ENCODE data around the gene GGN.
"Not testable (repeated sequence)": the region's sequence is repeated elsewhere in the genome, so short reads cannot be mapped to it uniquely, and the experiment has no call there.

The GGN gene

DNA sequence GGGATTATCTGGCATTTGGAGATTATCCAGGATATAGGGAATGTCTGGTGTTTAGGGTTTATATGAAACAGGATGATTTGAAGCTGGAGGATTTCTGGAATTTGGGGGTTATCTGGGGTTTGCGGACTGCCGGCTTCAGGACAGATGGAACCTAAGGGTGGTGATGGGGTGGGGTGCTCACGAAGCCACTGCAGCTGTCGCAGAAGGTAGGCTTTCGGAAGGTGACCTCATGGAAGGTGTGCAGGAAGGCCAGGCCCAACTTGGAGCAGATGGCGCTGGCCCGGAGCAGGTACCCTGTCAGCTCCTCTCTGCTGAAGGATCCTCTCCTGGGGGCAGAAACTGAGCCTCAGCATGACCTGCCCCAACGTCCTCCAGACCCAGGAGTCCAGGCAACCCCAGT, 24.7 kb upstream of the GGN start:
- H3K27me3 ChIP-seq (ENCODE audit: insufficient read depth, poor library complexity, severe bottlenecking), result no peaks in the 10 kb centered on the region
- TF ChIP-seq SPI1 (IDR thresholded peaks at IDR 0.05; ENCODE audit: borderline replicate concordance, low read depth) (no peak), POLR2AphosphoS5 (IDR thresholded peaks at IDR 0.05; ENCODE audit: low read depth) (no peak), GABPA (IDR thresholded peaks at IDR 0.05; ENCODE audit: low read depth) (no peak)
- TF ChIP-seq, protein P1, sequence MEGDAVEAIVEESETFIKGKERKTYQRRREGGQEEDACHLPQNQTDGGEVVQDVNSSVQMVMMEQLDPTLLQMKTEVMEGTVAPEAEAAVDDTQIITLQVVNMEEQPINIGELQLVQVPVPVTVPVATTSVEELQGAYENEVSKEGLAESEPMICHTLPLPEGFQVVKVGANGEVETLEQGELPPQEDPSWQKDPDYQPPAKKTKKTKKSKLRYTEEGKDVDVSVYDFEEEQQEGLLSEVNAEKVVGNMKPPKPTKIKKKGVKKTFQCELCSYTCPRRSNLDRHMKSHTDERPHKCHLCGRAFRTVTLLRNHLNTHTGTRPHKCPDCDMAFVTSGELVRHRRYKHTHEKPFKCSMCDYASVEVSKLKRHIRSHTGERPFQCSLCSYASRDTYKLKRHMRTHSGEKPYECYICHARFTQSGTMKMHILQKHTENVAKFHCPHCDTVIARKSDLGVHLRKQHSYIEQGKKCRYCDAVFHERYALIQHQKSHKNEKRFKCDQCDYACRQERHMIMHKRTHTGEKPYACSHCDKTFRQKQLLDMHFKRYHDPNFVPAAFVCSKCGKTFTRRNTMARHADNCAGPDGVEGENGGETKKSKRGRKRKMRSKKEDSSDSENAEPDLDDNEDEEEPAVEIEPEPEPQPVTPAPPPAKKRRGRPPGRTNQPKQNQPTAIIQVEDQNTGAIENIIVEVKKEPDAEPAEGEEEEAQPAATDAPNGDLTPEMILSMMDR (IDR thresholded peaks at IDR 0.05; ENCODE audit: insufficient read depth, low read length), result no peak
- TF ChIP-seq, protein P2, sequence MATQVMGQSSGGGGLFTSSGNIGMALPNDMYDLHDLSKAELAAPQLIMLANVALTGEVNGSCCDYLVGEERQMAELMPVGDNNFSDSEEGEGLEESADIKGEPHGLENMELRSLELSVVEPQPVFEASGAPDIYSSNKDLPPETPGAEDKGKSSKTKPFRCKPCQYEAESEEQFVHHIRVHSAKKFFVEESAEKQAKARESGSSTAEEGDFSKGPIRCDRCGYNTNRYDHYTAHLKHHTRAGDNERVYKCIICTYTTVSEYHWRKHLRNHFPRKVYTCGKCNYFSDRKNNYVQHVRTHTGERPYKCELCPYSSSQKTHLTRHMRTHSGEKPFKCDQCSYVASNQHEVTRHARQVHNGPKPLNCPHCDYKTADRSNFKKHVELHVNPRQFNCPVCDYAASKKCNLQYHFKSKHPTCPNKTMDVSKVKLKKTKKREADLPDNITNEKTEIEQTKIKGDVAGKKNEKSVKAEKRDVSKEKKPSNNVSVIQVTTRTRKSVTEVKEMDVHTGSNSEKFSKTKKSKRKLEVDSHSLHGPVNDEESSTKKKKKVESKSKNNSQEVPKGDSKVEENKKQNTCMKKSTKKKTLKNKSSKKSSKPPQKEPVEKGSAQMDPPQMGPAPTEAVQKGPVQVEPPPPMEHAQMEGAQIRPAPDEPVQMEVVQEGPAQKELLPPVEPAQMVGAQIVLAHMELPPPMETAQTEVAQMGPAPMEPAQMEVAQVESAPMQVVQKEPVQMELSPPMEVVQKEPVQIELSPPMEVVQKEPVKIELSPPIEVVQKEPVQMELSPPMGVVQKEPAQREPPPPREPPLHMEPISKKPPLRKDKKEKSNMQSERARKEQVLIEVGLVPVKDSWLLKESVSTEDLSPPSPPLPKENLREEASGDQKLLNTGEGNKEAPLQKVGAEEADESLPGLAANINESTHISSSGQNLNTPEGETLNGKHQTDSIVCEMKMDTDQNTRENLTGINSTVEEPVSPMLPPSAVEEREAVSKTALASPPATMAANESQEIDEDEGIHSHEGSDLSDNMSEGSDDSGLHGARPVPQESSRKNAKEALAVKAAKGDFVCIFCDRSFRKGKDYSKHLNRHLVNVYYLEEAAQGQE (IDR thresholded peaks at IDR 0.05; ENCODE audit: insufficient replicate concordance, low read depth), result no peak
- no peak overlapping the region for H3K4me3 ChIP-seq (replicated peaks; ENCODE audit: insufficient read depth, low read length)
- DNase-seq (ENCODE audit: low read depth in 1 of 2, low spot score in 1 of 2), result no peak
- H3K27ac ChIP-seq (replicated peaks), result no peak overlapping the region

DNA sequence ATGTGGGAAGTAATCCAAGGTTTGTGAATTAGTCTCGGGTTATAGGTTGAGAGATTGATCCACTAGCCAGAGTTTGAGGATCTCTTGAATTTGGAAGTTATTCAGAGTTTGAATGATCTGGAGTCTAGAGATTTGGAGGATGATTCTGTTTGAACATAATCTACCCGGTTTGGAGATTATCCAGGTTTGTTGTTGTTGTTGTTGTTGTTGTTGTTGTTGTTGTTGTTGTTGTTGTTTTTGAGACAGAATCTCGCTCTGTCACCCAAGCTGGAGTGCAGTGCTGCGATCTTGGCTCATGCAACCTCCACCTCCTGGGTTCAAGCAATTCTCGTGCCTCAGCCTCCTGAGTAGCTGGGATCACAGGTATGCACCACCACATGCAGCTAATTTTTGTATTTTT, 24.1 kb upstream of the GGN start:
- H3K27me3 ChIP-seq (ENCODE audit: insufficient read depth, poor library complexity, severe bottlenecking); DNase-seq (ENCODE audit: low read depth in 1 of 2, low spot score in 1 of 2); H3K4me3 ChIP-seq (replicated peaks; ENCODE audit: insufficient read depth, low read length); H3K27ac ChIP-seq (replicated peaks): not testable (repeated sequence)

DNA sequence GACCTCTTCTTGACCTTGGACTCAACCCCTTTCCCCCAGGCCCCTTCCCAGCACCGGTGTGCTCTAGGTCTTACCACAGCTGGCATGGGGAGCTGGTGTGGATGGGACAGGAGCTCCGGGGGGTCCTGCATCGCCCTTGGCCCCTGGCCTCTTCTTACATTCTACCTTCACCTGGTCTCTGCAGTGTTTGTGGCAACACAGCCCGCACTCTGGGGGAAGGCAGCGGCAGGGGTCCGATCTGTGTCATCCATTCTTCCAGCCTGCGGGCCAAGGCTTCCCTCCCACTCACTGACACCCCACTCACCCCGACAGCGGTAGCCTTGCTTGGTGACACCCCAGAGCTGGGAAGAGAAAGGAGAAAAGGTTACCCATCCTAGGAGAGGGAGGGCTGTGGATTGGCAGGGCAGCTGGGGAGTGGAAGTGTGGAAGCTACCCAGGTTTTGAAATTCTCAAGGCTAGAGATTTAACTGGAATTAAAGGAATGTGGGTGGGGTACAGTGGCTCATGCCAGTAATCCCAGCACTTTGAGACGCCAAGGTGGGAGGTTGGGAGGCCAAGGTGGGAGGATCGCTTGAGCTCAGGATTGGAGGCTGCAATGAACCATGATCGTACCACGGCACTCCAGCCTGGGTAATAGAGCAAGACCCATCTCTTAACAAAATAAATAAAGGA, 23.3 kb upstream of the GGN start:
- Histone ChIP-seq H3K4me3 (replicated peaks; ENCODE audit: insufficient read depth, low read length) (no peak overlapping the region), H3K27me3 (ENCODE audit: insufficient read depth, poor library complexity, severe bottlenecking) (no peaks in the 10 kb centered on the region), H3K27ac (replicated peaks) (no peak overlapping the region)
- DNase-seq (ENCODE audit: low read depth in 1 of 2, low spot score in 1 of 2), result no peak
- TF ChIP-seq, protein P2 (IDR thresholded peaks at IDR 0.05; ENCODE audit: insufficient replicate concordance, low read depth), result no peak
- TF ChIP-seq, protein P1 (IDR thresholded peaks at IDR 0.05; ENCODE audit: insufficient read depth, low read length), result no peak
- TF ChIP-seq GABPA (IDR thresholded peaks at IDR 0.05; ENCODE audit: low read depth), result no peak
- no peak for TF ChIP-seq POLR2AphosphoS5 (IDR thresholded peaks at IDR 0.05; ENCODE audit: low read depth)
- no peak for TF ChIP-seq SPI1 (IDR thresholded peaks at IDR 0.05; ENCODE audit: borderline replicate concordance, low read depth)

DNA sequence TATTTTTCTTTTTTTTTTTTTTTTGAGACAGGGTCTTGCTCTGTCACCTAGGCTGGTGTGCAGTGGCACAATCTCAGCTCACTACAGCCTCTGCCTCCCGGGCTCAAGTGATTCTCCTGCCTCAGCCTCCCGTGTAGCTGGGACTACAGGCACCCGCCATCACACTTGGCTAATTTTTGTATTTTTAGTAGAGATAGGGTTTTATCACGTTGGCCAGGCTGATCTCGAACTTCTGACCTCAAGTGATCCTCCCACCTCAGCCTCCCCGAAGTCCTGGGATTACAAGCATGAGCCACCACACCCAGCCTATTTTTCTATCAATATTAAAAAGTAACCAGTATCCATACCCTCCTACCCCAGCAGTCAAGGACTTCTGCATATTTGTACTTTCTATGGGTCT, 22.6 kb upstream of the GGN start:
- H3K27me3 ChIP-seq (ENCODE audit: insufficient read depth, poor library complexity, severe bottlenecking); H3K4me3 ChIP-seq (replicated peaks; ENCODE audit: insufficient read depth, low read length); H3K27ac ChIP-seq (replicated peaks); DNase-seq (ENCODE audit: low read depth in 1 of 2, low spot score in 1 of 2): not testable (repeated sequence)

DNA sequence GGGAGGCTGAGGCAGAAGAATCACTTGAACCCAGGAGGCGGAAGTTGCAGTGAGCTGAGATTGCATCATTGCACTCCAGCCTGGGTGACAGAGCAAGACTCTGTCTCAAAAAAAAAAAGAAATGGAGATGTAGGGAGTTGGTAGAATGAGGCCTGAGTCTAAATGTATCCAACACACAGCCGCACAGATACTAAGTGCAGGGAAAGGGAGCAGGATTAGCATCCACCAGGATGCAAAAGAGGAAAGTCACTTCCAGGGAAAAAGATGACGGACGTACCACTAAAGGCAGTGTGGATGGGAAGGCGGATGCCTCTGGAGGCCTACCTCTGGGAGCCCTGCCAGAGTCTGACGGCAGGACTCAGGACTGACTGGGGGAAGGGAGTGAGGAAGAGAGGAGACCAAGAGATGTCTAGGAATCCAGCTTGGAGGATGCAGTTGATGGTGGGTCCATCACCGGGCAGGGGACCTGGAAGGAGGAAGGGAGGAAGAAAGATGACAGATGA, 21.8 kb upstream of the GGN start:
- Histone ChIP-seq H3K27ac (replicated peaks) (no peak overlapping the region), H3K4me3 (replicated peaks; ENCODE audit: insufficient read depth, low read length) (no peak overlapping the region), H3K27me3 (ENCODE audit: insufficient read depth, poor library complexity, severe bottlenecking) (no peaks in the 10 kb centered on the region)
- no peak for DNase-seq (ENCODE audit: low read depth in 1 of 2, low spot score in 1 of 2)
- TF ChIP-seq, protein P2 (IDR thresholded peaks at IDR 0.05; ENCODE audit: insufficient replicate concordance, low read depth), result no peak
- TF ChIP-seq POLR2AphosphoS5 (IDR thresholded peaks at IDR 0.05; ENCODE audit: low read depth) (no peak), SPI1 (IDR thresholded peaks at IDR 0.05; ENCODE audit: borderline replicate concordance, low read depth) (no peak), GABPA (IDR thresholded peaks at IDR 0.05; ENCODE audit: low read depth) (no peak)
- TF ChIP-seq, protein P1 (IDR thresholded peaks at IDR 0.05; ENCODE audit: insufficient read depth, low read length), result no peak
